Motor neuron (in vitro differentiated cells): ENCODE measurements around the gene NTPCR. TPM values are rescaled to one million over a fixed set of nuclear protein-coding genes. Genes with fewer than 3 reads are reported as not detected.

Experiments used
- ATAC-seq, 8 experiments: fragments of 200-7000 bp; cut with Tn5 transposase; replicated peaks in 6 of 8; 2 replicates each; pipeline ENCODE4 v1.8.0; 2021; ENCODE audit warnings: mild to moderate bottlenecking in 8 of 8, moderate library complexity in 8 of 8
- H3K27ac ChIP-seq, 2 donors: fragments of 250-450 bp; sonication (Bioruptor Pico); 2 replicates each; pipeline ENCODE4 v1.9.0; 2021; ENCODE audit warnings: antibody characterized with exemption in 2 of 2, mild to moderate bottlenecking in 2 of 2, moderate library complexity in 1 of 2
- H3K4me1 ChIP-seq, 2 donors: fragments of 250-450 bp; sonication (Bioruptor Pico); replicated peaks in 1 of 2; 2 replicates each; pipeline ENCODE4 v1.6.1; 2021; ENCODE audit warnings: antibody characterized with exemption in 2 of 2, mild to moderate bottlenecking in 2 of 2, moderate library complexity in 1 of 2
- H3K4me3 ChIP-seq, 5 donors: fragments of 250-450 bp; sonication (Bioruptor Pico); 2 replicates each; pipeline ENCODE4 v1.9.0; 2021; ENCODE audit warnings: antibody characterized with exemption in 5 of 5, mild to moderate bottlenecking in 5 of 5, moderate library complexity in 4 of 5
- WGBS, 10 experiments: fragments of 450-650 bp; shearing (Covaris generic); methylation state at CpG; one replicate each; pipeline ENCODE4 v1.0.0; 2022; 5-methylcytosine and 5-hydroxymethylcytosine counted together
- in situ Hi-C, 9 experiments: fragments of 400-800 bp; cut with MboI; loops; one replicate each; pipeline ENCODE4 v1.15.0; 2021; ENCODE audit warnings: low sequenced_read_pairs in 9 of 9, low pct_unique_long_range_greater_than_20kb in 2 of 9; ENCODE audit not compliant: unreplicated experiment in 9 of 9
- total RNA-seq, 8 experiments: library from RNA; unstranded; fragments of 300-600 nt; gene quantifications; 2 replicates each; pipeline versions ENCODE4 v1.2.3 to v1.2.4, GENCODE V29; 2022

NTPCR gene
- total RNA-seq: 10 to 100 TPM; 37.7 to 81.4 (median 50.7) TPM

GRCh38 chr1:232950197-232951176 is at the start of gene NTPCR:
NTPCR (plus strand) TSS chr1:232950611; CDS start chr1:232950711, 100 bp downstream.
- Histone ChIP-seq H3K4me3 (peak within 1 kb of the TSS; percentile 66 to 97 (median 88)), H3K27ac (peak within 1 kb of the TSS; percentile 24 to 53), H3K4me1 (peaks cover 27 to 30% of the 10 kb centered on the region in 2 donors)
- in situ Hi-C loops: loop anchor here in 4 of 9 experiments (25.0 kb wide), 1 partner anchor 313 kb away; the partner anchor contains the start of gene SIPA1L2 (in 4 of the 4)
- peak; percentile 57 to 93 (median 88) for ATAC-seq
- 0 to 1% (median 0%) methylated on average over 1 to 14 of the region's 56 CpGs; no CpG with 5 or more reads in 2 of the 10 experiments for WGBS, 10 experiments

- Histone ChIP-seq H3K4me3 (no peak overlapping the region), H3K4me1 (no peaks in the 10 kb centered on the region), H3K27ac (no peak overlapping the region)
- WGBS, 10 experiments: 59 to 100% (median 81%) methylated on average over 2 to 9 of the region's 10 CpGs; no CpG with 5 or more reads in 2 of the 10 experiments
- in situ Hi-C loops: no loop called here
- ATAC-seq: no peak
Measured at GRCh38 chr1:232900818-232901217, 49.6 kb upstream of the NTPCR start.

GRCh38 chr1:232901255-232901654 is 49.2 kb upstream of the NTPCR start:
- 46 to 71% (median 60%) methylated on average over 1 to 4 of the region's 4 CpGs; no CpG with 5 or more reads in 3 of the 10 experiments for WGBS, 10 experiments
- ATAC-seq: no peak
- in situ Hi-C loops: no loop called here

GRCh38 chr1:232902774-232903350 is 47.5 kb upstream of the NTPCR start:
- no peaks in the 10 kb centered on the region for H3K4me1 ChIP-seq
- H3K27ac ChIP-seq: no peak overlapping the region
- in situ Hi-C loops: no loop called here
- no peak overlapping the region for H3K4me3 ChIP-seq
- ATAC-seq: no peak
- 27 to 100% (median 85%) methylated on average over 1 to 4 of the region's 4 CpGs for WGBS, 10 experiments

More at GRCh38 chr1:232901255-232901654, 49.2 kb upstream of the NTPCR start:
- H3K27ac ChIP-seq: no peak overlapping the region
- H3K4me1 ChIP-seq: no peaks in the 10 kb centered on the region
- no peak overlapping the region for H3K4me3 ChIP-seq

- WGBS, 10 experiments: 55 to 100% (median 93%) methylated on average over 1 to 4 of the region's 4 CpGs; no CpG with 5 or more reads in 4 of the 10 experiments
- no peak overlapping the region for H3K27ac ChIP-seq
- in situ Hi-C loops: no loop called here
- peak in 3 of 8 experiments; percentile 6 to 15 (median 14) for ATAC-seq
- H3K4me3 ChIP-seq: no peak overlapping the region
- peaks cover 0 to 6% of the 10 kb centered on the region in 2 donors for H3K4me1 ChIP-seq
Measured at GRCh38 chr1:232904131-232904530, 46.3 kb upstream of the NTPCR start.

GRCh38 chr1:232904566-232904965 is 45.8 kb upstream of the NTPCR start:
- ATAC-seq: peak; percentile 54 to 99 (median 97)
- 0 to 100% (median 80%) methylated on average over 1 of the region's 1 CpG; no CpG with 5 or more reads in 5 of the 10 experiments for WGBS, 10 experiments
- Histone ChIP-seq H3K27ac (no peak overlapping the region), H3K4me1 (peaks cover 0 to 7% of the 10 kb centered on the region in 2 donors), H3K4me3 (no peak overlapping the region)
- in situ Hi-C loops: no loop called here

- H3K4me1 ChIP-seq: peaks cover 0 to 7% of the 10 kb centered on the region in 2 donors
- WGBS, 10 experiments: 25 to 100% (median 84%) methylated on average over 1 to 4 of the region's 4 CpGs; no CpG with 5 or more reads in 1 of the 10 experiments
- in situ Hi-C loops: no loop called here
- H3K27ac ChIP-seq: no peak overlapping the region
- ATAC-seq: no peak
- no peak overlapping the region for H3K4me3 ChIP-seq
Measured at GRCh38 chr1:232905331-232906034, 44.9 kb upstream of the NTPCR start.

GRCh38 chr1:232906441-232906840 is 44.0 kb upstream of the NTPCR start:
- H3K4me3 ChIP-seq: no peak overlapping the region
- peaks cover 0 to 7% of the 10 kb centered on the region in 2 donors for H3K4me1 ChIP-seq
- 67 to 100% (median 88%) methylated on average over 2 to 6 of the region's 6 CpGs; no CpG with 5 or more reads in 3 of the 10 experiments for WGBS, 10 experiments
- ATAC-seq: no peak
- no peak overlapping the region for H3K27ac ChIP-seq
- in situ Hi-C loops: no loop called here

GRCh38 chr1:232908831-232909230 is 41.6 kb upstream of the NTPCR start:
- WGBS, 10 experiments: 60 to 97% (median 89%) methylated on average over 1 to 7 of the region's 7 CpGs
- in situ Hi-C loops: no loop called here
- Histone ChIP-seq H3K4me1 (peaks cover 0 to 7% of the 10 kb centered on the region in 2 donors), H3K4me3 (no peak overlapping the region), H3K27ac (no peak overlapping the region)
- ATAC-seq: no peak

- 58 to 100% (median 85%) methylated on average over 2 to 4 of the region's 4 CpGs; no CpG with 5 or more reads in 1 of the 10 experiments for WGBS, 10 experiments
- in situ Hi-C loops: no loop called here
- ATAC-seq: no peak
Measured at GRCh38 chr1:232909752-232910151, 40.7 kb upstream of the NTPCR start.

GRCh38 chr1:232911027-232911599 is 39.3 kb upstream of the NTPCR start:
- H3K27ac ChIP-seq: no peak overlapping the region
- no peak for ATAC-seq
- H3K4me3 ChIP-seq: no peak overlapping the region
- 29 to 80% (median 69%) methylated on average over 1 to 5 of the region's 5 CpGs for WGBS, 10 experiments
- in situ Hi-C loops: no loop called here
- peaks cover 0 to 7% of the 10 kb centered on the region in 2 donors for H3K4me1 ChIP-seq

More at GRCh38 chr1:232909752-232910151, 40.7 kb upstream of the NTPCR start:
- H3K4me3 ChIP-seq: no peak overlapping the region
- H3K27ac ChIP-seq: no peak overlapping the region
- peaks cover 0 to 7% of the 10 kb centered on the region in 2 donors for H3K4me1 ChIP-seq

GRCh38 chr1:232912845-232913580 is 37.4 kb upstream of the NTPCR start:
- ATAC-seq: no peak
- H3K4me3 ChIP-seq: no peak overlapping the region
- H3K27ac ChIP-seq: no peak overlapping the region
- WGBS, 10 experiments: 58 to 100% (median 93%) methylated on average over 1 to 3 of the region's 3 CpGs; no CpG with 5 or more reads in 1 of the 10 experiments
- peaks cover 0 to 7% of the 10 kb centered on the region in 2 donors for H3K4me1 ChIP-seq
- in situ Hi-C loops: no loop called here
